ENCODE data around the gene ADGRV1.

ADGRV1 gene

DNA sequence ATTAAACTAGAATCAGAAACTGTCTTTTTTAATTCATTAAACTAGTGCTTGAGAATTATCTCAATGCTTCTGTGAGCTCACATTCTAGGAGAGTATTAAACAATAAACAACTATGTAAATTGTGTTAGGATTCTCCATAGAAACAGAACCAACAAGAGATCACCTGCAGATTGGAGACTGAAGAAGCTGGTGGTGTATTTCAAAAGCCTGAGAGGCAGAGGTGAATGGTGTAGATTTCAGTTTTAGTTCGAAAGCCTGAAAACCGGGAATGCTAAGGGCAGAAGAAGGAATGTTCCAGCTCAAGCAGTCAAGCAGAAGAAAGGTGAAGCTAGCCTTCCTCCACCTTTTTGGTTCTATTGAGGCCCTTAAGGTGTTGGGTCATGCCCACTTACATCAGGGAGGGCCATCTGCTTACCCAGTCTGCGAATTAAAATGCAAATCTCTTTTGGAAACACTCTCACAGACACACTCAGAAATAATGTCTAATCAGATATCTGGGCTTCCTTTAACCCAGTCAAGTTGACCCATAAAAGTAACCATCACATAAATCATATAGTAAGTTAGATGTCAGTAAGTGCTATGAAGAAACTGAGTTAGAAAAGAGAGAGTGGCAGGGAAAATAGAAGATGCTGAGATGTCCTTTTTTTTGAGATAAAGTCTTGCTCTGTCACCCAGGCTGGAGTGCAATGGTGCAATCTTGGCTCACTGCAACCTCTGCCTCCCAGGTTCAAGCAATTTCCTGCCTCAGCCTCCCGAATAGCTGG is 533.1 kb downstream of the ADGRV1 start:
- no peak for DNase-seq

DNA sequence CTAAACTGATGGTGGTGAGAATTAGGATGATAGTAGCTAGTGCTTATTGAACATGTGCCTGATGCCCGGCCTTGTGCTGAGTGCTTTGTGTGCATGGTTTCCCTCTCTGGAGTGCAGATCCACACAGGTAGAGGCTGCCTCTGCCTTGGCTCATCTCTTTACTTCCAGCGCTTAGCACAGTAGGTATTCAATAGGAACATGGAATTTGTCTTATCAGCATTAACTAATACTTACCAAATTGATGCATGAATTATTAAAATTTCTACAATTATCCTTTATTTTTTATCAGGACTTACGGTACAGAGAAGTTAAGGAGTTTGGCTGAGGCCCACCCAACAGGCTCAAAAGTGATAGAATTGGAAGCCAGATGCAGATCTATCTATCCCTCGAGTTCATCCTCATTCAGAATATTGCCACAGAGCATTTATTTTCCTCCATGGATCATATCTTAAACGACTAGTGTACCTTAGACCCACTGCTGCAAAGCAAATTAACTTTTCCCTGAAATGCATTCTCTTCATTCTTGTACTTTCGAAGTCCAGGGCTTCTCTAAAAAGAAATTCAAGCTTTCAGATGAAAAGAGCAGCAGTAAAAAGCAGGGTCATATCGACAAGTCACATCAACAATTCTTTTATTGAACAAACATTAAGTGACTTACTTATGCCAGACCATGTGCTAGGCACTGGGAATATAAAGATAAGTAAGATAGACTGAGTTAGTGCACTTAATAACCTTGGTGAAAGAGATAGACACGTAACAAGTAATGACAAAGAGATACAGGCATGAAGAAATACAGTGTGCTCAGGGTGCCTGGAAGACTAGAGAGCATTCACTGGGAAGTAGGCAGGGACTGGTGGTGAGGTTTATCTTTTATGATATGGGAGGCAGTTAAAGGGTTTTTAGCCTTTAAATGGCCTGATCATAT is 534.5 kb downstream of the ADGRV1 start:
- DNase-seq: no peak

DNA sequence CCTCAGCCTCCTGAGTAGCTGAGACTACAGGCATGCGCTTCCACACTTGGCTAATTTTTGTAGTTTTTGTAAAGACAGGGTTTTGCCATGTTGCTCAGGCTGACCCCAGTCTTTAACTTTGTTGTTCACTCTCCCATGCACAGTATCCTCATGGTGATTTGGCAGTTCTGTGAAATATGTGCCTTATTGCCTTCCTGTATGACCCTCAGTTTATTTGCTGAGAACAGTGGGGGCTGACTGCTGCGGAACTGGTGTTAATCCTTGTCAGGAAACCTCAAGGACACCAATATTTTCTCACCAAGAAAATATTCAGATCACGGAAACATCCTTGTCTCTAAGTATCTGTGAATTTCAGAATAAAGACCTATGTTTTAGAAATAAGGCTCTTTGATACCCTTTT is 536.7 kb downstream of the ADGRV1 start:
- no peak for DNase-seq

DNA sequence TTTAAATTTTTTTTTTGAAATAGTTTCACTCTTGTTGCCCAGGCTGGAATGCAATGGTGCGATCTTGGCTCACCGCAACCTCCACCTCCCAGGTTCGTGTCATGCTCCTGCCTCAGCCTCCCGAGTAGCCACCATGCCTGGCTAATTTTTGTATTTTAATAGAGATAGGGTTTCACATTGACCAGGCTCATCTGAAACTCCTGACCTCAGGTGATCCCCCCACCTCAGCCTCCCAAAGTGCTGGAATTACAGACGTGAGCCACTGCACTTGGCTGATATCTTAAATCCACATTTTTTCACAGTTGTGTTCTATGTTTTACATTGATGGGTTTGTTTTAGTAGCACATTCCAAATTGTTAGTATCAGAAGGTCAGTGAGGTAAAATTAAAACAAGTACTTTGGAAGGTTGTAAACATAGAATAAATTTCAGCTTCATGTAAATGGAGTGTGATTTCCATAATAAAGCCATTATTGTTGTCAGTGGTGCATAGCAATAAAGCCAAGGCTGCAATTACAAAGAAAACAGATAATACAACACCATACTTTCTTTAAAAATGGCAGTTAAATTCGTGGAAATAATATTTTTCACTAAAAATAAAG is 537.3 kb downstream of the ADGRV1 start:
- DNase-seq: no peak

DNA sequence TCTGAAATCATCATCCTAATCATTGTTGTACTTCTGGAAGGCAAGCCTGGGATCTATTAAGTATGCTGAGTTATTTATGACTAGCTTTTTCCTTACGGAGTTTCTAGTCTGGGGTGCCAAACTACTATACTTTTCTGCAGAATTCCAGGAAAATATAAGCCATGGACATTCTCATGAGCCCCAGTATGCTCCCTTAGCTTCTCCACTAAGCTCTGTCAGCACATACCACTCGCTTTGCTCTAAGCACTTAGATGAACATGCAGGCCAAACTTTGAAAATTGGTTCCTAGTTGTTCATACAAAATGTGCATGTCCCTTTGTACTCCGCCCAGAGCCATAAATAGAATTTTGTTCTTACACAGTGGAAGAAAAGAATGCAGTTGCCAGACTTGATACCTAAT is 539.9 kb downstream of the ADGRV1 start:
- peak; percentile 38 for DNase-seq

DNA sequence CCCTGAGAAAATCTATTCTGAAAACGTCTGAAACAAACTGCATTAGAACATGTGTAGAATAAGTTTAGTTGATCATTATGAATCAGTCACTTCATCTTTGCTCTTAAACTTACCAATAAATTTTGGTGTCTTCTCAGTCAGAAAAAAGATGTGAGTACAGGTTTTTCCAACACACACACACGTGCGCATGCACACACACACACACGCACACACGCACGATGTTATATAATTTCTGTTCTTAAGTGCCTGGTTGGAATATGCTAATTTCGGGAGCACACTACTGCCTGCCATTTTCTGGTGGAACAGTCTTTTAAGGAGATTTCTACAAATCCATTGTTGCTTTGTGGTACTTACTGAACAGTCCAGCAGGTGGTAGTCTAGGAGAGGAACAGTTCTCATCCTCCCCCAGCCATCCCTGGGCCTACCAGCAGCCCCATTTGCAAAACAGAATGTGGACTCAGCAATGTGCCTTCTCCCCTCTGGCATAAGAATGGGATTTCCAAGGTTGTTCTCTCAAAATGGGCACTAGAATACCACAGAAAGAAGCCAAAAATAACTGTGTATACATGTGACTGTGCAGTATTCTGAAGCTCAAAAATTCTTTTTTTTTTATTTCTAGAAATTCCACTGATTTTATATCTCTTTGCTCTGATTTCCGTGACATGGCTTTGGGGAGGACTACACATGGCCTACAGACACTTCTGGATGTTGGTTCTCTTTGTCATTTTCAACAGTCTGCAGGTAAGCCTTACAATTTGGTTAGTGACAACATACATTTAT is 543.2 kb downstream of the ADGRV1 start:
- DNase-seq: peak; percentile 80

DNA sequence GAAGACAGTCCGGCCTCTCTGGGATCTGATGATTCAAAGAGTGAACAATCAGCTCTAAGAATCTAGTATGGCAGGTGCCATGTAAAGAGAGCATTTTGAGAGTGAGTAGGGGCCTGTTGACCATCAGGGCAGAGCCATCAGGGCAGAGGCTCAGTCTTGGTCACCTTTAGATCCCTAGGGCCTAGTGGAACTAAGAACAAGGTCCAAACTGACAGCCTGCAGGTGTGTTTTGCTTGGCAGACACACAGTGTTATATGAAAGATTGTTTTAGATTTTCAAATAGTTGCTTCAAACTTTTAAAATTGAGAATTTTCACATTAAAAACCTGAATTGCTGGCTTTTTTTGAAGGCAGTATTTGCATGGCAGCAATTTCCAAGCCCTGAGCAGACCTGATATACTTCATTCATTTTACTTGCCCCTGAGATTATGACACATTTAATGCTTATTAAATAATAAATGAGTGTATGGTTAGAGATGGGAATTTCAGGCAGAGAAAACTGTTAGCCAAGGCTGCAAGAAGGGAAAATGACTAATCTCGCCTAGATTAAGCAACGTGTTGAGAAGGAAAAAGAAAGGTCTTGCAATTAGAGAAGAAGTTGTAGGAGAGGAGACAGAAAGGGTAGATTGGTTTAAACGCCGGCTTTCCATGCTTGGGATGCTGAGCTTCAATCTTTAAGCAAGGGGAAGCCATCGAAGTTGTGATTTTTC is 544.9 kb downstream of the ADGRV1 start:
- DNase-seq: no peak

DNA sequence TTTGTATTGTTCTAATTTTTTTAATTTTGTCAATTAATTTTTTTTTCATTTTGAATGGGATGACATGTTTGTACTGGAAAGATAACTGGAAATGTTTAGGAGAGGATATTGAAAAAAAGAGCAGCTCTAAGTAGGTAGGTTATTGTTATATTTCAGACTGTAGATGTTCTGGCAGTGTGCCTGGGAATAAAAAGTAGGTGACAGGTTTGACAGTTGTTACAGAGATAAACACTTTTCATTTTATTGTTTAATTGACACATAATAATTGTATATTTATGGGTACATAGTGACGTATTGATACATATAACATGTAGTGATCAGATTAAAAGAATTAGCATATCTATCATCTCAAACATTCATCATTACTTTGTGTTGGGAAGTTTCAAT is 545.5 kb downstream of the ADGRV1 start:
- DNase-seq: no peak

DNA sequence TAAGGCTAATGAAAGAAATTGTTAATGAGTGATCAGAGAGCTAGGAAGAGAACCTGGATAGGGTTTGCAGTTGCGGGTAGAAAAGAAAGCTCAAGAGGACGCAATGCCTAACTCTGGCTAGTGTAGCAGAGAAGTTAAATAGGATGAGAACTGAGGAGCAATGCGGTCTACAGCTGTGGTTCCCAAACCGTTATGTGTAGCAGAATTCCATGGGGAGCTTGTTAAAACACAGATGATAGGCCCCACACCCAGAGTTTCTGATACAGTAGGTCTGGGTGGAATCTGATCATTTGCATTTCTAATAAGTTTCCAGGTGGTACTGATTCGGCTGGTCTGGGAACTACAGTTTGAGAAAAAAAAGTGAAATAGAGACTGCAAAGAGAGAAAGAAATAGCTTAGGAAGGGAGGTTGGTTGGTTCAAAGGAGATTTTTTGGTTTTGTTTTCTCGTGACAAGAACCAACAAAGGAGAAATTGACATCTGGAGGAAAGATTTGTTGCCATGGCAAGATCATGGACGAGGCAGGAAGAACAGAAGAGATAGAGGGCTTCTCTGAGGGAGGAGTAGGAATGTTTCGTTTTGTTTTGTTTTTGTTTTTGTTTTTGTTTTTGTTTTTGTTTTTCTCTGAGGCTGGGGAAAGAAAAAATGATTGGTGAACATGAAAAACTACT is 548.4 kb downstream of the ADGRV1 start:
- DNase-seq: no peak

DNA sequence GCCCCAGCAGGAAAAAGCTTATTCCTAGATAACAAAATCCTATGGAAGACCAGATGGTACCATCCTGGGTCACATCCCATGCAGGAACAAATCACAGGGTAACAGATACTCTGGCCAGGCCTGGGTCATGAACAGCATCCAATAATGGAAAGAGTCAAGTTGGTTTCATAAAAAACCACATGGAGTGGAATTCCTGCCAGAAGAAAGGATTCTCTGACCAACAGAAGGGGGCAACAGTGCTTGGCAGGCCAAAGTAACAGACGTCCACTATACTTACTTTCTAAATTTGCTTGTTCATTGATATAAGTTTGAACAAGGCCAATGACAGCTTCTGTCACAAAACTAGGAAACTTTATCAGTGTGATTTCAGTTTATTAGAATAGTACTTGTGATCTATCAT is 551.0 kb downstream of the ADGRV1 start:
- DNase-seq: no peak

DNA sequence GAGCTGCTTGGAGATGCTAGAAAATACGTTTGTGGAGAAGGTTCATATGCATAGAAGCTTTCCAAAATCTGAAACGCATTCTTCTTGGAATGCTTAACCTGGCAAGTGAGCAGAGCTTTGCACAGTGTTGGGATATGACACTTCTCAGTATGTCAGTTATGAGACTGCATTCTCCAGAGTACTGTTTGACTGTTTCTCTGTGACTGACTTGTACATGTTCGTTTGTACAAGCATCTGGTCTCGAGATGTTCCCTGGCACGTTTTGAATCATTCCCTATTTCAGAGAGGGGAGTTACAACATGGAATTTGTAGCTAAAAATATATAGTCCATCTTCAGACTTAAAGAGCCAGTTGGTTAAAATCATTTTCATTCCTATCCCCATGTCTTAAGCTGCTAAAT is 552.1 kb downstream of the ADGRV1 start:
- DNase-seq: no peak

DNA sequence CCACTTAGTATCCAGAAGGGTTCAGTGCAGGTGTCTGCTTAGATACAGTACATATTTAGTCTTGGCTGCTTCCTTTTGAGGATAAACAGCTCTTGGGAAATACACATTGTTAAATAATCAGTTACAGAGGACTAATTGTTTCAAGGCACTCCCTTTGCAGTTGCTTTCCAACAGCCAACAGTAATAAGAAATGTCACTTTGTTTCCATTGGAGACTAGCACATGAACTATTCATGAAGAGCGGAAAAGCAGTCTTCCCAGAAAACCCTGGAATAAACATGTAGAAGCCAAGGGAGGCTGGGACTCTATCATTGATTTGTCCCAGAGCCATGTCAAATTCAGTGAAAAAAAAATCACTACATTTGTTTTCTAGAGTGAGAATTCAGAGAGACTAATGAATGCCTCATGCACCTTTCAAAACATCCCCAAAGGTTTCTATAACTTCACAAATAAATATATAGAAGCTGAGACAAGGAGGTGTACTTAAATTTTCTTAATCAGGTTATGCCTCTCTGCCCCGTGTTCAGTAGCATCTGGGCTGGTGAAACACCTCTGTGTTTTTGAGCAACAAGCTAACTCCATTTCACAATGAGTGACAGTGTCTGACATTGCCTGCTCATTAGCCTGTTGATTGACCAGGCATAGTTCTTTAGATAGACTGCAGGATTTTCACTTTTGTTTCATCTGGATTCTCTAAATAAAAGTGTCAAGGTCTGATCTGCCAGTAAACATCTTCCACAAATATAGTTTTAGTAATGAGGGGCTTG is 553.1 kb downstream of the ADGRV1 start:
- DNase-seq: no peak

DNA sequence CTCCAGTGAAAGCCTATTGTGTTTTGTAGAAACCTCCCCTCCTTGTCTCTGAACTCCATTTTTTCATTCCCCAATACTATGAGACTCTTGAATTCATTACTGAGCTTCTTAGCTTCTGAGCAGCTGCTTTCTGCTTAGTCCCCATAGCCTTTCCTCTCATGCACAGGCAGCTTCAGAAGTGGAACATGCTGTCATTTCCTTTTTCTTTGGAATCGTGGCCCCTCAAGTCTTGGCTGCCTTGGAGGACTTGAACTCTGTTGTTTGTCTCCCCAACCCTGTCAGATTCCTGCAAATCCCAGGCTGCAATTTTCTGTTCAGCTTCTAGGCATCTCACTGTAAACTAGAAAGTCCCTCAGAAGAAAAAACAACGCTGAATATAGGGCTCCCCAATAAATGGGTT is 556.1 kb downstream of the ADGRV1 start:
- DNase-seq: no peak

DNA sequence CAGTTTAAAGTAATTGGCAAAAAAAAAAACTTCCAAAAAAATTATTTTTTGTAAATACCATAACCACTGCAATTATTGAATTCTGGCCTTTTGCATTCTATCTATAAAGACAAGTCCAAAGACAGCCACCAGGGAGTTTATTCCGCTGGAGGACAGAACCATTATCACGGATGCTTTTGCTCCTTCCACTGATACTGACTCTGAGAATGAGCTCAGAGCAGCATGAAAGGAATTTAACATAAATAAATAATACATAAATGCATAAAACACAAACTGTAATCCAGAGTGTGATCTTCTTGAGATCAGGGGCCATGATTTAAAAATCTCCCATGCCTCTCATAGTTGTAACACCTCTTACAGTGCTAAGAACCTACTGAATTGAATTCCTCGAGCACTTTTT is 559.8 kb downstream of the ADGRV1 start:
- DNase-seq: no peak

DNA sequence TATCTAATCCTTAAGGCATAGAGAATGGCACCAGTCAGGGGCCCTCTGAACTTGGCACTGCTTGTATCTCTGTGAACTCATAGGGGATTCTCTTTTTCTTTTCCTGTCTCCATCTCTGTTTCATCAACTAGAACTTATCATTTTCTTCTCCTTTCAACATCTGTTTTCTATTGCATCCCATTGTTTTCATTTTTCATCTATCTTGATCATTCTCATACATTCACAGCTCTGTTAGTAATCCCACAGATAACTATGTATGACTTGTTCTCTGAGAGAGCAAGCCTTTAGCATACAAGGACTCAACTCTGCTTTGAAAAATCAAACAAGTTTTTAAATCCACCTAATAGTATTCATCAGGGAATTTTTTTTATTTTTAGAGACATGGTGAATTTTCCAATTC is 560.2 kb downstream of the ADGRV1 start:
- DNase-seq: peak; percentile 41

DNA sequence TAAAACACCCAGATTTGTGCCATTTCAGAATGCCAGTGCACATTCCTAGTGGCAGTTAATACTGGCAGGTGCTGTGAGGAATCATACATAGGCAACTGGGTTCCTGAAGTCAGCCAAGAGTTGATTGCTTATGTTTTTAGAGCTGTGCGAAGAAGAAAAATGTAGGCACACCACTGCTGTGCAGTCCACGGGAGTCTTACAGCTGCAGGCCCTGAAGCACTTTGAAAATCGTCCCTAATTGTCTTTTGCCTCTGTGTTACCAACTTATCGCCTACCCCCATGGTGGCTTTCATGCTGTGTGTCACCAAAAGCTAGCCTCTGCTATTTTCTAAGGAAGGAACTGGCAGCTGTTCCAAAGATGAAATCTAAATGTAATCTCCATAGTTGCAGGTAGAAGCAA is 560.6 kb downstream of the ADGRV1 start:
- no peak for DNase-seq

DNA sequence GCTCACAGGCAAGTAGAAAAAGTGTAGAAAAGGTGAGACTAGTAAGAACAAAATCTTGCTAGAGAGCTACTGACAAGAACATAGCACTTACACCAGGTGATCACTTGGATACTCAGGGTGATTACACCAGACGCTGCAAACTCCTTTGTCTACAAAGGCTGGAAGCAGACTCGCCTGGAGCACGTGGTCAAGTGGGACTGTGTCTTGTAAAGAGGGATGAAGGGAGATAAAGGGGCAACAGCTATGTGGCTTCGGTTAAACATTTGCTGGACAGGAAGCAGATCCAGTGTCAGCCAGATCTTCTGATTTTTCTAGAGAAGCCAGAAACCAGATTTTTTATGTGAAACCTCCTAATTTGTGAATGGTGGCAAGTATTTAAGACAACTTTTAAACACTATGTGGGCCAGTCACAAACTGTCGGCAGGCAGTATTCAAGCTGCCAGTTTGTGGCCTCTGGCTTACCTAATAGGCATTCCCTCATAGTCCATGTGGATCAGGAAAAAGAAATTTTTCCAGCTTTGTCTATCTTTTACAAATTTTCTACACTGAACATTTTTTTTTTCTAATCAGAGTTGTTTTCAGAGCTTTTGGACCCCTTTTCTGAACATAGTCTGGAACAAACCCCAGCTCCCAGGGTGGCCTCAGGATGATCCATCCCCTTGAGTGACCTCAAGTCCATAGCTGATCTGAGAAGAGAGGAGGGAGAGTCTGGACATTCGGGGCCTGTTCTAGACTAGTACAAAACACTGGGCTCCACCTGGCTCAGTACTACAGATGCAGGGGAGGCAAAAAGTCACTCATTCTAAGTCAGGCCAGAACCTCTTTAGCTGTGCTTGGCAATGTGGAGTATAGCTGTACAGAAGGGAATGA is 561.6 kb downstream of the ADGRV1 start:
- DNase-seq: no peak

DNA sequence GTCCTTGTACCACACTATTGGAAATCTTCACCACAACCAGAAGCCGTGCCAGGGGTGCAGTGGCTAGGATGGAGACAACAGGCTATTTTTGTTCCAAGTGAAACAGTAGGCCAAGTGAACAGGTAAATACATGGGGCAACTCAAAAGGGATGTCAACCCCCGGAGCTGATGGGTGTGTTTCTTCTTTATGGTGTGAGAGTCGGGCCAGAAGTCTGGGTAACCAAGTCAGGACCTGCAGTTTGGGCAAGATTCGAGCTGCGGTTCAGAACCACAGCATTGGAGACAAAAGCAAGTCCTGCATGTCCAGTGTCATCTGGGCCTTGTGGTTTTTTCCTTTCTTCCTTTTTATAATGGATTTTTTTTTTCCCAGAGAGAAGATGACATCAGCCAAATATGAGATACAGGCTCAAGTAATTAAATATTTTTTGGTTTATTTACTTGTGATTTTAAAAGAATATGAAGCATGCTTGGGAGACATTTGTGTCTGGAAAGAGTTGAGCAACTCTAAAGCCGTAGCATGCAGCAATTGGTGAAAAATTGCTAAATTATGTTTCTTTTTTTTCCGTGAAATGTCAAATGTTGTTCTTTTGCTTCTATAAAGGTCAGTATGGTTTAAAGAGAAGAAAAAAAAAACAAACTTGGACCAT is 562.9 kb downstream of the ADGRV1 start:
- no peak for DNase-seq

DNA sequence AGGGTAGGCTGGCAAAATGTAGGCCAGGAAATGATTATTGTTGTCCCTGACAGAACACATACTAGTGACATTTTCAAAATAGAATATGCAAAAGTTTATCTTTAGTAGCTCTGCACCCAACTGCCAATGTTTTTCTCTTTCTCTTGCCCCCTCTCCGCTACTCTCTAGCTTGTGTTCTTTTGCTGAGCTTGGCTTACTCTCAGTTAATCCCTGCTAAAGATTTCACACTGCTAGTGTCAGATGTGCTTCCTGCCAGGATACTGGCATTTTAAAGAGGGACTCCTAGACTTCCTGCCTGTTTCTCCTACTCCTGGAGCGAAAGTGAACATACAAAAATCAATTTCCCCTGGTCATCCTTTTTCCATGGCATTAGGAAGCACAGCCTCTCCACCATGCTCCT is 564.1 kb downstream of the ADGRV1 start:
- DNase-seq: no peak
